SK-N-SH (cell line): ENCODE measurements around the gene MDM4. TPM values are rescaled to one million over a fixed set of nuclear protein-coding genes. Genes with fewer than 3 reads are reported as not detected.

Experiments used
- CTCF ChIA-PET: fragments of 300-600, 350-600 bp; formaldehyde crosslinking; extraction: SDS; loops from one replicate; lab custom pipeline; 2021; lab: Yijun Ruan, JAX
- POLR2A ChIA-PET: fragments of 350-600 bp; sonication (Branson Sonifier 250); formaldehyde crosslinking; extraction: SDS; loops from one replicate; lab custom pipeline; 2020; ENCODE audit warnings: antibody characterized with exemption, inconsistent platforms; lab: Yijun Ruan, JAX
- DNase-seq: peaks from one replicate; pipeline ENCODE4 v3.0.0; 2012
- H2AFZ ChIP-seq: fragments of 200-600 bp; sonication (generic); 2 replicates; pipeline ENCODE4 v1.8.1; 2016; ENCODE audit warnings: antibody characterized with exemption, mild to moderate bottlenecking, low read depth
- H3F3A ChIP-seq: fragments of 200-600 bp; sonication (generic); replicated peaks from 2 replicates; pipeline ENCODE3; 2016; ENCODE audit warnings: antibody characterized with exemption, mild to moderate bottlenecking; ENCODE audit not compliant: insufficient read depth
- H3K27ac ChIP-seq, 2 experiments: fragments of 200-500 bp in 1 of 2; fragments of 200-600 bp in 1 of 2; sonication (Bioruptor generic) in 1 of 2; sonication (generic), shearing (Covaris generic) in 1 of 2; 2 replicates each; pipeline versions ENCODE4 v1.5.1 to v1.6.1; 2014 to 2016; ENCODE audit warnings: low read depth in 2 of 2, inconsistent platforms in 1 of 2, low read length in 1 of 2, mild to moderate bottlenecking in 1 of 2, mixed read lengths in 1 of 2
- H3K27me3 ChIP-seq: fragments of 200-600 bp; sonication (generic), shearing (Covaris generic); 2 replicates; pipeline ENCODE4 v1.6.1; 2016; ENCODE audit warnings: mixed run types; ENCODE audit not compliant: insufficient read depth
- H3K36me3 ChIP-seq, 2 experiments: fragments of 200-500 bp in 1 of 2; fragments of 200-600 bp in 1 of 2; sonication (Bioruptor generic) in 1 of 2; sonication (generic) in 1 of 2; replicated peaks in 1 of 2; 2 replicates each; pipeline versions ENCODE3 to v1.5.1; 2014 to 2016; ENCODE audit warnings: low read length in 1 of 2, mild to moderate bottlenecking in 1 of 2; ENCODE audit not compliant: insufficient read depth in 2 of 2, control insufficient read depth in 1 of 2
- H3K4me1 ChIP-seq, 2 experiments: fragments of 200-500 bp in 1 of 2; fragments of 200-600 bp in 1 of 2; sonication (Bioruptor generic) in 1 of 2; sonication (generic), shearing (Covaris generic) in 1 of 2; 2 replicates each; pipeline versions ENCODE4 v1.5.1 to v1.6.1; 2014 to 2016; ENCODE audit warnings: low read depth in 1 of 2, low read length in 1 of 2, mixed run types in 1 of 2; ENCODE audit not compliant: insufficient read depth in 2 of 2, control insufficient read depth in 1 of 2
- H3K4me2 ChIP-seq: fragments of 200-600 bp; sonication (generic), shearing (Covaris generic); 2 replicates; pipeline ENCODE4 v1.6.1; 2017; ENCODE audit warnings: mixed run types
- H3K4me3 ChIP-seq, 2 experiments: fragments of 200-500 bp in 1 of 2; fragments of 200-600 bp in 1 of 2; sonication (Bioruptor generic) in 1 of 2; sonication (generic), shearing (Covaris generic) in 1 of 2; 2 replicates each; pipeline versions ENCODE4 v1.5.1 to v1.8.1; 2014 to 2016; ENCODE audit warnings: low read depth in 2 of 2, inconsistent platforms in 1 of 2, low read length in 1 of 2, mild to moderate bottlenecking in 1 of 2, mixed read lengths in 1 of 2, moderate library complexity in 1 of 2
- H3K79me2 ChIP-seq: fragments of 200-600 bp; sonication (generic); 2 replicates; pipeline ENCODE4 v1.8.1; 2017; ENCODE audit warnings: mild to moderate bottlenecking; ENCODE audit not compliant: insufficient read depth
- H3K9ac ChIP-seq: fragments of 200-600 bp; sonication (generic); 2 replicates; pipeline ENCODE4 v1.6.1; 2017; ENCODE audit warnings: mixed run types
- H3K9me2 ChIP-seq: fragments of 200-600 bp; sonication (generic); 2 replicates; pipeline ENCODE4 v1.6.1; 2017; ENCODE audit warnings: mixed run types
- H3K9me3 ChIP-seq: fragments of 200-600 bp; sonication (generic); 2 replicates; pipeline ENCODE4 v1.6.1; 2017; ENCODE audit warnings: mixed run types, mild to moderate bottlenecking, moderate library complexity
- H4K20me1 ChIP-seq: fragments of 200-600 bp; sonication (generic); 2 replicates; pipeline ENCODE4 v1.6.1; 2017; ENCODE audit warnings: mild to moderate bottlenecking, mixed run types; ENCODE audit not compliant: insufficient read depth
- EP300 ChIP-seq, 2 experiments: IDR thresholded peaks; 2 replicates each; pipeline versions ENCODE4 v1.4.0 to v1.6.1; 2012; ENCODE audit warnings: borderline replicate concordance in 1 of 2, low read depth in 1 of 2, low read length in 1 of 2
- FOSL2 ChIP-seq: IDR thresholded peaks from 2 replicates; pipeline ENCODE4 v1.4.0; 2012; ENCODE audit warnings: low read depth, mild to moderate bottlenecking, moderate library complexity, borderline replicate concordance
- FOXJ3 ChIP-seq: sonication (generic); formaldehyde crosslinking; IDR thresholded peaks from 2 replicates; pipeline ENCODE4 v1.5.1; 2020; ENCODE audit warnings: mild to moderate bottlenecking, missing genetic modification reagents
- GATA2 ChIP-seq: sonication (generic); formaldehyde crosslinking; IDR thresholded peaks from 2 replicates; pipeline ENCODE4 v1.5.0; 2020; ENCODE audit warnings: mild to moderate bottlenecking, missing genetic modification reagents
- NFIC ChIP-seq: IDR thresholded peaks from 2 replicates; pipeline ENCODE4 v1.4.0; 2012; ENCODE audit warnings: borderline replicate concordance
- NRF1 ChIP-seq: IDR thresholded peaks from 2 replicates; pipeline ENCODE4 v1.6.1; 2012; ENCODE audit warnings: low read depth, mild to moderate bottlenecking, low read length
- POLR2AphosphoS5 ChIP-seq: IDR thresholded peaks from 2 replicates; pipeline ENCODE4 v1.6.1; 2012; ENCODE audit warnings: low read depth, low read length
- RCOR1 ChIP-seq: fragments of 150-350 bp; IDR thresholded peaks from 2 replicates; pipeline ENCODE4 v1.6.1; 2017; ENCODE audit warnings: antibody characterized with exemption, low read length
- RFX5 ChIP-seq: IDR thresholded peaks from 2 replicates; pipeline ENCODE4 v1.6.1; 2012; ENCODE audit warnings: mild to moderate bottlenecking, improper control_type of control experiment, low read length
- RXRA ChIP-seq: IDR thresholded peaks from 2 replicates; pipeline ENCODE4 v1.4.0; 2012; ENCODE audit warnings: low read depth, mild to moderate bottlenecking, borderline replicate concordance
- TAF1 ChIP-seq: IDR thresholded peaks from 2 replicates; pipeline ENCODE4 v1.6.1; 2012; ENCODE audit warnings: low read depth, mild to moderate bottlenecking, low read length, moderate library complexity, borderline replicate concordance
- TCF12 ChIP-seq: IDR thresholded peaks from 2 replicates; pipeline ENCODE4 v1.4.0; 2012
- YY1 ChIP-seq: IDR thresholded peaks from 2 replicates; pipeline ENCODE4 v1.4.0; 2012; ENCODE audit warnings: low read depth, mild to moderate bottlenecking
- WGBS: methylation state at CpG from one replicate; pipeline ENCODE4 v1.1.6; 2017; ENCODE audit warnings: low lambda C conversion rate; 5-methylcytosine and 5-hydroxymethylcytosine counted together
- polyA plus RNA-seq, 3 experiments: library from polyadenylated mRNA; depleted of rRNA; stranded (reverse); fragments of >200 nt; gene quantifications; 2 replicates each; pipeline ENCODE4 v1.2.3, GENCODE V29; 2012
- TF ChIP-seq, protein P1 (sequence below): fragments of 150-350 bp; IDR thresholded peaks from 2 replicates; pipeline ENCODE4 v1.6.1; 2017; ENCODE audit warnings: antibody characterized with exemption, low read length, low read depth, borderline replicate concordance
- TF ChIP-seq, protein P2 (sequence below): fragments of 150-350 bp; IDR thresholded peaks from 2 replicates; pipeline ENCODE4 v1.6.1; 2016; ENCODE audit warnings: mild to moderate bottlenecking, low read depth, low read length

Gene MDM4
- polyA plus RNA-seq, 1 of the 3 experiments (the other 2 are of a cell fraction), result 6.2 TPM

- POLR2A ChIA-PET, result no interaction called here
- H3K36me3 ChIP-seq, result no peaks in the 10 kb centered on the region
- 85% methylated on average over 13 of the region's 13 CpGs for WGBS
- no peaks in the 10 kb centered on the region for H3K9me3 ChIP-seq
- TF ChIP-seq FOSL2 (no peak), NRF1 (no peak), RCOR1 (no peak), EP300 (IDR thresholded peaks at IDR 0.05; ENCODE audit: borderline replicate concordance in 1 of 2, low read depth in 1 of 2, low read length in 1 of 2) (no peak), GATA2 (CRISPR knock-in tag) (no peak), POLR2AphosphoS5 (no peak), RFX5 (no peak)
- TF ChIP-seq, protein P1, sequence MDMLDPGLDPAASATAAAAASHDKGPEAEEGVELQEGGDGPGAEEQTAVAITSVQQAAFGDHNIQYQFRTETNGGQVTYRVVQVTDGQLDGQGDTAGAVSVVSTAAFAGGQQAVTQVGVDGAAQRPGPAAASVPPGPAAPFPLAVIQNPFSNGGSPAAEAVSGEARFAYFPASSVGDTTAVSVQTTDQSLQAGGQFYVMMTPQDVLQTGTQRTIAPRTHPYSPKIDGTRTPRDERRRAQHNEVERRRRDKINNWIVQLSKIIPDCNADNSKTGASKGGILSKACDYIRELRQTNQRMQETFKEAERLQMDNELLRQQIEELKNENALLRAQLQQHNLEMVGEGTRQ, result no peak
- TF ChIP-seq, protein P2, sequence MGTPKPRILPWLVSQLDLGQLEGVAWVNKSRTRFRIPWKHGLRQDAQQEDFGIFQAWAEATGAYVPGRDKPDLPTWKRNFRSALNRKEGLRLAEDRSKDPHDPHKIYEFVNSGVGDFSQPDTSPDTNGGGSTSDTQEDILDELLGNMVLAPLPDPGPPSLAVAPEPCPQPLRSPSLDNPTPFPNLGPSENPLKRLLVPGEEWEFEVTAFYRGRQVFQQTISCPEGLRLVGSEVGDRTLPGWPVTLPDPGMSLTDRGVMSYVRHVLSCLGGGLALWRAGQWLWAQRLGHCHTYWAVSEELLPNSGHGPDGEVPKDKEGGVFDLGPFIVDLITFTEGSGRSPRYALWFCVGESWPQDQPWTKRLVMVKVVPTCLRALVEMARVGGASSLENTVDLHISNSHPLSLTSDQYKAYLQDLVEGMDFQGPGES, result no peak
- H3K9me2 ChIP-seq, result no peaks in the 10 kb centered on the region
- H3K27ac ChIP-seq, result no peak overlapping the region
- H3K9ac ChIP-seq, result no peak overlapping the region
- no peak overlapping the region for H3K4me3 ChIP-seq
- CTCF ChIA-PET, result interaction anchor here (1.4 to 3.0 kb wide), 10 partner anchors 9 to 81 kb away, joined by 3 to 21 read pairs (median 9); partner anchors contain the start of gene PIK3C2B
- no peak for DNase-seq
- H3K4me1 ChIP-seq, result peaks cover 0 to 15% of the 10 kb centered on the region in 2 experiments; a peak in 3 of 4 replicates
- no peak overlapping the region for H2AFZ ChIP-seq
- H3F3A ChIP-seq, result no peaks in the 10 kb centered on the region
- 0 out of 2 replicates have a peak, but pooled peaks cover 2% of the 10 kb centered on the region for H4K20me1 ChIP-seq
- no peaks in the 10 kb centered on the region for H3K27me3 ChIP-seq
- no peaks in the 10 kb centered on the region for H3K79me2 ChIP-seq
- H3K4me2 ChIP-seq, result no peak overlapping the region
These were observed 36.6 kb upstream of the MDM4 start for GRCh38 chr1:204479387-204480136.

GRCh38 chr1:204480515-204480914 is 35.7 kb upstream of the MDM4 start:
- WGBS, result 76% methylated on average over 3 of the region's 8 CpGs
- Histone ChIP-seq H2AFZ (no peak overlapping the region), H3K79me2 (no peaks in the 10 kb centered on the region), H4K20me1 (0 out of 2 replicates have a peak, but pooled peaks cover 2% of the 10 kb centered on the region), H3K9ac (no peak overlapping the region), H3K27ac (no peak overlapping the region), H3K4me3 (no peak overlapping the region), H3K27me3 (no peaks in the 10 kb centered on the region), H3K36me3 (no peaks in the 10 kb centered on the region), H3F3A (no peaks in the 10 kb centered on the region), H3K4me1 (peaks cover 0 to 13% of the 10 kb centered on the region in 2 experiments; a peak in 3 of 4 replicates), H3K9me2 (no peaks in the 10 kb centered on the region), H3K9me3 (no peaks in the 10 kb centered on the region), H3K4me2 (no peak overlapping the region)
- CTCF ChIA-PET, result interaction anchor here (1.4 to 3.0 kb wide), 5 partner anchors 14 to 49 kb away, joined by 5 to 21 read pairs (median 11); partner anchors contain the start of gene PIK3C2B
- POLR2A ChIA-PET, result no interaction called here
- DNase-seq, result no peak
- no peak for TF ChIP-seq NFIC
- no peak for TF ChIP-seq EP300 (IDR thresholded peaks at IDR 0.05; ENCODE audit: borderline replicate concordance in 1 of 2, low read depth in 1 of 2, low read length in 1 of 2)
- no peak for TF ChIP-seq YY1
- TF ChIP-seq TCF12, result no peak
- no peak for TF ChIP-seq FOXJ3
- no peak for TF ChIP-seq TAF1
- no peak for TF ChIP-seq FOSL2
- no peak for TF ChIP-seq RXRA
- TF ChIP-seq GATA2 (CRISPR knock-in tag), result no peak
